GM19351 (cell line): ENCODE measurements around the gene ZSCAN23.

Source experiments
- ATAC-seq: cut with Tn5 transposase; IDR thresholded peaks from one replicate; pipeline ENCODE4 v1.9.1; 2021; ENCODE audit warnings: mild to moderate bottlenecking, moderate library complexity; ENCODE audit not compliant: unreplicated experiment

ZSCAN23 gene

GRCh38 chr6:28383235-28384142 is 59.8 kb downstream of the ZSCAN23 start:
- peak; percentile 91 for ATAC-seq
